BJ (cell line): Measurements from ENCODE around the gene PATL2. TPM values are rescaled to one million over a fixed set of nuclear protein-coding genes. Genes with fewer than 3 reads are reported as not detected.
"Not testable (repeated sequence)": the region's sequence is repeated elsewhere in the genome, so short reads cannot be mapped to it uniquely, and the experiment has no call there.

ENCODE experiments used
- CTCF ChIA-PET: fragments of 350-600 bp; formaldehyde crosslinking; extraction: SDS; loops from one replicate; lab custom pipeline; 2021; ENCODE audit warnings: antibody characterized with exemption, inconsistent platforms; lab: Yijun Ruan, JAX
- POLR2A ChIA-PET: fragments of 300-600 bp; sonication (Branson Sonifier 250); formaldehyde crosslinking; extraction: SDS; loops from one replicate; lab custom pipeline; 2021; ENCODE audit warnings: antibody characterized with exemption; lab: Charles Lee
- DNase-seq: peaks from one replicate; pipeline ENCODE4 v3.0.0-alpha.2; 2011; ENCODE audit warnings: low read depth
- H3K27me3 ChIP-seq: 2 replicates; pipeline ENCODE4 v1.6.0; 2011; ENCODE audit warnings: low read length; ENCODE audit not compliant: control insufficient read depth, insufficient read depth
- H3K36me3 ChIP-seq: 2 replicates; pipeline ENCODE4 v1.5.1; 2011; ENCODE audit warnings: low read length; ENCODE audit not compliant: control insufficient read depth, insufficient read depth
- H3K4me3 ChIP-seq: 2 replicates; pipeline ENCODE4 v1.5.1; 2011; ENCODE audit warnings: low read depth, mild to moderate bottlenecking, control low read depth, low read length
- CTCF ChIP-seq: IDR thresholded peaks from 2 replicates; pipeline ENCODE4 v1.5.1; 2011; ENCODE audit warnings: low read depth, mild to moderate bottlenecking, control low read depth, inconsistent platforms, low read length, moderate library complexity; ENCODE audit not compliant: insufficient read depth
- polyA plus RNA-seq: library from polyadenylated mRNA; depleted of rRNA; stranded (reverse); fragments of >200 nt; gene quantifications from 2 replicates; pipeline ENCODE4 v1.2.3, GENCODE V29; 2011

PATL2 gene
- polyA plus RNA-seq, 1 experiment = 0.12 TPM

- no peak for DNase-seq
- CTCF ChIA-PET = interaction anchor here (0.7 to 3.9 kb wide), 11 partner anchors 12 to 47 kb away, joined by 3 to 17 read pairs (median 5); partner anchors contain the start of genes SPG11 and TRIM69
- no peaks in the 10 kb centered on the region for H3K27me3 ChIP-seq
Observed at GRCh38 chr15:44710236-44711095, 657 bp downstream of the PATL2 start.

DNA sequence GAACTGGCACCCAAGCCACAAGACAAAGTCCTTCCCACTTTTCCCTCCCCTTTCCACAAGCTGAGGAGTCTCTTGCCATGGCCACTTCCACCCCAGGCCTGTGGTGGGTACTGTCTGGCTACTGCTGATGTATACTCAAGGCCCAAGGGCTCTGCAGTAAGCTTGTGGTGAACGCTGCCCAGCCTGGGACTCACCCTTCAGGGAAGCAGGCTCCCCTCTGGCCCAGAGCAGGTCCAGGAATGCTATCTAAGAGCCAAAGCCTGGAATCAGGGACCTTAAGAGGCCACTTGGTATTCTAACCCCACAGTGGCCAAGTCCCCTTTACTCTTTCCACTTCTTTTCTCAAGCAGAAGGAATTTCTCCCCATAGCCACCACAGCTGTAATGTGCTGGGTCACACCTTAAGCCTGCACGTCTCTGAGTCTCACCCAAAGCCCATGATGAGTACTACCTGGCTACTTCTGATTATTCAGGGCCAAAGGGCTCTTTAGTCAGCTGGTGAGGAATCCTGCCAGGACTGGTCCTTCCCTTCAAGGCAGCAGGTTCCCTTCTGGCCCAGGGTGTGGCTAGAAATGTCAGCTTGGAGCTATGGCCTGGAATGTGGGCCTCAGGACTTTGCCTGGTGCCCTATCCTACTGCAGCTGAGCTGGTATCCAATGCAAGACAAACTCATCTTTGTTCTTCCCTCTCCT, 4.0 kb downstream of the PATL2 start:
- ChIA-PET POLR2A (no interaction called here), CTCF (interaction anchor here (1.5 kb wide), 1 partner anchor 28 kb away, joined by 6 read pairs; no protein-coding TSS in a partner anchor)
- DNase-seq = no peak
- TF ChIP-seq CTCF = no peak
- Histone ChIP-seq H3K27me3 (no peaks in the 10 kb centered on the region), H3K4me3 (no peak overlapping the region), H3K36me3 (no peaks in the 10 kb centered on the region)

More at GRCh38 chr15:44710236-44711095, 657 bp downstream of the PATL2 start:
- TF ChIP-seq CTCF = peak; percentile 49
- H3K4me3 ChIP-seq = peak overlapping the region; percentile 98
- POLR2A ChIA-PET = interaction anchor here (1.5 to 2.2 kb wide), 2 partner anchors 16 to 18 kb away, joined by 6 to 7 read pairs; no protein-coding TSS in a partner anchor
- no peaks in the 10 kb centered on the region for H3K36me3 ChIP-seq

GRCh38 chr15:44706401-44706800, 4.7 kb downstream of the PATL2 start:
- DNase-seq = no peak
- no peaks in the 10 kb centered on the region for H3K36me3 ChIP-seq
- POLR2A ChIA-PET = no interaction called here
- CTCF ChIA-PET = interaction anchor here (0.7 kb wide), 1 partner anchor 43 kb away, joined by 3 read pairs; the partner anchor contains the start of gene SPG11
- no peaks in the 10 kb centered on the region for H3K27me3 ChIP-seq
- H3K4me3 ChIP-seq = no peak overlapping the region
- TF ChIP-seq CTCF = no peak

GRCh38 chr15:44705986-44706385, 5.1 kb downstream of the PATL2 start:
- POLR2A ChIA-PET = no interaction called here
- no peak for DNase-seq
- CTCF ChIA-PET = interaction anchor here (0.7 kb wide), 2 partner anchors 10 to 43 kb away, joined by 3 read pairs; partner anchors contain the start of gene SPG11
- no peaks in the 10 kb centered on the region for H3K27me3 ChIP-seq
- no peaks in the 10 kb centered on the region for H3K36me3 ChIP-seq
- no peak overlapping the region for H3K4me3 ChIP-seq
- no peak for TF ChIP-seq CTCF

- H3K4me3 ChIP-seq, DNase-seq, POLR2A ChIA-PET, CTCF ChIA-PET, H3K27me3 ChIP-seq, H3K36me3 ChIP-seq: not testable (repeated sequence)
Observed at GRCh38 chr15:44700676-44701075, 10.4 kb downstream of the PATL2 start.
